ENCODE results near the gene MLST8. TPM values are rescaled to one million over a fixed set of nuclear protein-coding genes. Genes with fewer than 3 reads are reported as not detected.

MLST8 gene
- total RNA-seq, 1 donor from 2014 or later = 23.7 TPM

- H3K27me3 ChIP-seq = no peaks in the 10 kb centered on the region
- DNase-seq (ENCODE audit: low spot score in 2 of 2) = no peak
- H3K9me3 ChIP-seq = no peaks in the 10 kb centered on the region
- no peak overlapping the region for H3K4me3 ChIP-seq
- no peak overlapping the region for H3K27ac ChIP-seq
- intact Hi-C loops (cut with DNase I) = no loop called here
- TF ChIP-seq, protein P1, sequence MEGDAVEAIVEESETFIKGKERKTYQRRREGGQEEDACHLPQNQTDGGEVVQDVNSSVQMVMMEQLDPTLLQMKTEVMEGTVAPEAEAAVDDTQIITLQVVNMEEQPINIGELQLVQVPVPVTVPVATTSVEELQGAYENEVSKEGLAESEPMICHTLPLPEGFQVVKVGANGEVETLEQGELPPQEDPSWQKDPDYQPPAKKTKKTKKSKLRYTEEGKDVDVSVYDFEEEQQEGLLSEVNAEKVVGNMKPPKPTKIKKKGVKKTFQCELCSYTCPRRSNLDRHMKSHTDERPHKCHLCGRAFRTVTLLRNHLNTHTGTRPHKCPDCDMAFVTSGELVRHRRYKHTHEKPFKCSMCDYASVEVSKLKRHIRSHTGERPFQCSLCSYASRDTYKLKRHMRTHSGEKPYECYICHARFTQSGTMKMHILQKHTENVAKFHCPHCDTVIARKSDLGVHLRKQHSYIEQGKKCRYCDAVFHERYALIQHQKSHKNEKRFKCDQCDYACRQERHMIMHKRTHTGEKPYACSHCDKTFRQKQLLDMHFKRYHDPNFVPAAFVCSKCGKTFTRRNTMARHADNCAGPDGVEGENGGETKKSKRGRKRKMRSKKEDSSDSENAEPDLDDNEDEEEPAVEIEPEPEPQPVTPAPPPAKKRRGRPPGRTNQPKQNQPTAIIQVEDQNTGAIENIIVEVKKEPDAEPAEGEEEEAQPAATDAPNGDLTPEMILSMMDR (IDR thresholded peaks at IDR 0.05) = no peak
- H3K36me3 ChIP-seq = no peaks in the 10 kb centered on the region
- H3K4me1 ChIP-seq = no peaks in the 10 kb centered on the region
These were observed 18.0 kb upstream of the MLST8 start for GRCh38 chr16:2187212-2187611.

GRCh38 chr16:2188395-2188794 lies 16.9 kb upstream of the MLST8 start:
- Histone ChIP-seq H3K4me3 (no peak overlapping the region), H3K27me3 (no peaks in the 10 kb centered on the region), H3K4me1 (no peaks in the 10 kb centered on the region), H3K36me3 (no peaks in the 10 kb centered on the region), H3K27ac (no peak overlapping the region), H3K9me3 (no peaks in the 10 kb centered on the region)
- intact Hi-C loops (cut with DNase I) = no loop called here
- DNase-seq (ENCODE audit: low spot score in 2 of 2) = no peak
- TF ChIP-seq, protein P1 (IDR thresholded peaks at IDR 0.05) = no peak

DNA sequence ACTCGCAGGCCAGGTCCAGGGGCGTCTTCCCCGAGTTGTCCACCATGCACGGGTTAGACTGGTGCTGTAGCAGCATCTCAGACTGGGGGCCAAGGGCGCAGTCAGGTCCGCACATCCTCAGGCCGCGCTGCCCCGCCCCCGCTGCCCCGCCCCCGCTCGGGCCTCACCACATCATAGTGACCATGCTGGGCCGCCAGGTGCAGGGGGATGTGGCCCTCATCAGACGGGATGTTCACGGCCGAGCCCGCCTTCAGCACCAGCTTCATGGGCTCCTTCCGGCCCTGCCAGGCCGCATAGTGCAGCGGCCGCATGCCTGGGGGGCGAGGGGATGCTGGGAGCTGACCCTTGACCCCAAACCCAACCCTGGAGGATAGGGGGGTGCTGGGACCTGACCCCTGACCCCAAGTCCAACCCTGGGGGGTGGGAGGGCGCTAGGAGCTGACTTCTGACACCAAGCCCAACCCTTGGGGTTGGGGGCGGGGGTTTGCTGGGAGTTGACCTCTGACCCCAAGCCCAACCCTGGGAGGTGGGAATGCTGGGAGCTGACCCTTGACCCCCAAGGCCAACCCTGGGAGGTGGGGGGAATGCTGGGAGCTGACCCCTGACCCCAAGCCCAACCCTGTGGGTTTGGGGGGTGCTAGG lies 15.9 kb upstream of the MLST8 start:
- H3K36me3 ChIP-seq = no peaks in the 10 kb centered on the region
- intact Hi-C loops (cut with DNase I) = no loop called here
- no peaks in the 10 kb centered on the region for H3K27me3 ChIP-seq
- no peak overlapping the region for H3K4me3 ChIP-seq
- DNase-seq (ENCODE audit: low spot score in 2 of 2) = no peak
- TF ChIP-seq, protein P1 (IDR thresholded peaks at IDR 0.05) = no peak
- no peaks in the 10 kb centered on the region for H3K4me1 ChIP-seq
- no peaks in the 10 kb centered on the region for H3K9me3 ChIP-seq
- no peak overlapping the region for H3K27ac ChIP-seq

DNA sequence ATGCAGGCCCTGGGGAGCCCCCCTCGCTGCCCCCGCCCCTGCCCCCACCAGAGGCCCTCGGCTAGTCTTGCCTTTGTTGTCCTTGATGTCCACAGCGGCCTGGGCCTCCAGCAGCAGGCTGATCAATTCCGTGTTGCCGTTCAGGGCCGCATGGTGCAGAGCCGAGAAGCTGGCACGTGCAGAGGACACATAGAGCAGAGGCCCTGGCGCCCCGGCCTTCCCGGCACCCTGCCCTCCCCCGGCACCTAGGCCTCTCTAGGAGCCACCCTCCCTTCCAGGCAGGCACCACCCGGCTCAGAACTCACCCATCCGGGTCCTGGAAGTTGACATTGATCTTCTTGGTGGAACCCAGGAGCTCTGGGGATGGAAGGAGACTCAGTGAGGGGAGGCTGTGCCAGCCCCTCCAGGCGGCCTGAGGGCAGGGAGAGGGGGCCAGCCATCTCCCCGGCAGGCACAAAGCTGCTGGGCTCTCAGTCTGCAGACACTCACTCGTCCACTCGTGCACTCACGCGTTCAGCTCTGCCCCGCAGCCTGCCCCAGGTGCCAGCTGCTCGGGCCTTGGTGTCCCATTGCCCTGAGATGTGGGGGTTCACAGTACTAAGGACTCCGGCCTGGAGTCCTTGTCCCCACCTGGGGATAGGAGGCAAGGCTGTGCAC lies 15.1 kb upstream of the MLST8 start:
- no peaks in the 10 kb centered on the region for H3K36me3 ChIP-seq
- no peak overlapping the region for H3K27ac ChIP-seq
- TF ChIP-seq, protein P1 (IDR thresholded peaks at IDR 0.05) = no peak
- peaks cover 7% of the 10 kb centered on the region for H3K27me3 ChIP-seq
- H3K4me1 ChIP-seq = peaks cover 0 to 2% of the 10 kb centered on the region in 2 donors
- no peak for DNase-seq (ENCODE audit: low spot score in 2 of 2)
- no peak overlapping the region for H3K4me3 ChIP-seq
- no peaks in the 10 kb centered on the region for H3K9me3 ChIP-seq
- intact Hi-C loops (cut with DNase I) = no loop called here

DNA sequence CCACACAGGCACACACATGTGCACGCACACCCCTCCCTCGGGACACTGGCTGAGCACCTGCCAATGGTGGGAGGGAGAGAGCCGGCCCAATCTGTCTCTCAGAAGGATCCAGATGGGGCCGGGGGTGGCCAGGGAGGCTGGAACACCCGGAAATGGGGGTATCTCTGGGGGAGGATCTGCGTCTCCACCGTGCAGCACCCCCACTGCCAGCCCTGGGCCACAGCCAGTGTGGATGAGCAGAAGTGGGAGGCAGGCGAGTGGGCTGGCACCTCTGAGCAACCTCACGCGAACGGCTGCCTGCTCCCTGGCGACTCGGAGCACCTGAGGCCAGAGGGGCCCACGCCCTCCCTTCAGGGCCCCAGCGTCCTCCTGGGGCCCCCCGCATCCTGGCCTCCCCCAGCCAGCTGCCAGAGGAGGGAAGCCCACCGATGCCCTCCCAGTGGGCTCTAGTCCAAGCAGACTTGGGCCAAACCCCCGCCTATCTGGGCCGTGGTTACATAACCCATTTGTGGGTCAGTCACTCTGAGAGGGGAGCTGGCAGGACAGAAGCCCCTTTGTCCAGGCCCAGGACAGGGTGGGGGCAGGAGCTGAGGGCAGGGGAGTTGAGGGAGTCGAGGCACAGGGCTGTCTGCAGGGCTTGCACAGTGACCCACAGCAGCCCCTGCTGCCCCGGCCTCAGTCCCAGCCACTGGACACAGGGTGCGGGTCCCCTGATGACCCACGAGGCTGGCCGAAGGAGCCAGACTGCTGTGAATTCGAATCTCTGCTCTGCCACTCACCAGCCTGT lies 14.4 kb upstream of the MLST8 start:
- H3K27me3 ChIP-seq = peaks cover 14% of the 10 kb centered on the region
- H3K36me3 ChIP-seq = no peaks in the 10 kb centered on the region
- no peak overlapping the region for H3K27ac ChIP-seq
- no peak overlapping the region for H3K4me3 ChIP-seq
- DNase-seq (ENCODE audit: low spot score in 2 of 2) = no peak
- H3K9me3 ChIP-seq = no peaks in the 10 kb centered on the region
- TF ChIP-seq, protein P1 (IDR thresholded peaks at IDR 0.05) = no peak
- intact Hi-C loops (cut with DNase I) = no loop called here
- peaks cover 2 to 9% of the 10 kb centered on the region in 2 donors for H3K4me1 ChIP-seq
